T-cell (primary cell): ENCODE data around the gene SUMF2. TPM values are rescaled to one million over a fixed set of nuclear protein-coding genes. Genes with fewer than 3 reads are reported as not detected.
"Not testable (repeated sequence)": the region's sequence is repeated elsewhere in the genome, so short reads cannot be mapped to it uniquely, and the experiment has no call there.

ENCODE experiments used
- ATAC-seq, 4 experiments: fragments of 200-7000 bp in 3 of 4; fragments of 150-1000 bp in 1 of 4; cut with Tn5 transposase; replicated peaks in 1 of 4; 1 replicate in 3 of 4; 2 replicates in 1 of 4; pipeline ENCODE4 v1.10.0; 2021; ENCODE audit warnings: moderate library complexity in 3 of 4, mild to moderate bottlenecking in 2 of 4, moderate number of reproducible peaks in 1 of 4
- CTCF ChIA-PET, 2 donors: fragments of 300-600 bp; sonication (Branson Sonifier 250); formaldehyde crosslinking; loops; one replicate each; lab custom pipeline; 2022; ENCODE audit warnings: antibody characterized with exemption in 2 of 2; lab: Charles Lee
- POLR2A ChIA-PET, 2 donors: fragments of 300-600 bp; sonication (Branson Sonifier 250); formaldehyde crosslinking; loops; one replicate each; lab custom pipeline; 2022; ENCODE audit warnings: antibody characterized with exemption in 2 of 2; lab: Charles Lee
- DNase-seq, 35 experiments: peaks; one replicate each; pipeline versions ENCODE4 v3.0.0 to v3.0.0-alpha.2; 2013 to 2023
- H3K27ac ChIP-seq: one replicate; pipeline ENCODE4 v1.5.1; 2013; ENCODE audit warnings: low read length
- H3K27me3 ChIP-seq, 2 experiments: replicated peaks in 1 of 2; 1 replicate in 1 of 2; 2 replicates in 1 of 2; pipeline versions ENCODE4 v1.6.1 to v1.7.0; 2013; ENCODE audit warnings: low read length in 1 of 2, mixed read lengths in 1 of 2; ENCODE audit not compliant: control insufficient read depth in 2 of 2, insufficient read depth in 2 of 2; ENCODE audit errors: extremely low read depth in 1 of 2
- H3K36me3 ChIP-seq, 2 donors: 1 replicate in 1 of 2; 2 replicates in 1 of 2; pipeline versions ENCODE4 v1.6.1 to v1.7.0; 2013; ENCODE audit warnings: low read length in 1 of 2; ENCODE audit not compliant: control insufficient read depth in 2 of 2, insufficient read depth in 1 of 2; ENCODE audit errors: extremely low read depth in 1 of 2
- H3K4me1 ChIP-seq, 2 experiments: 1 replicate in 1 of 2; 2 replicates in 1 of 2; pipeline versions ENCODE4 v1.6.1 to v1.7.0; 2013; ENCODE audit warnings: low read length in 2 of 2, mixed read lengths in 1 of 2; ENCODE audit not compliant: insufficient read depth in 2 of 2, control insufficient read depth in 1 of 2; ENCODE audit errors: extremely low read depth in 1 of 2
- H3K4me3 ChIP-seq, 2 donors: 1 replicate in 1 of 2; 2 replicates in 1 of 2; pipeline versions ENCODE4 v1.5.1 to v1.7.0; 2013; ENCODE audit warnings: mild to moderate bottlenecking in 2 of 2, low read length in 1 of 2, moderate library complexity in 1 of 2; ENCODE audit not compliant: control insufficient read depth in 1 of 2; ENCODE audit errors: extremely low read depth in 1 of 2
- H3K9me3 ChIP-seq: 2 replicates; pipeline ENCODE4 v1.7.0; 2013
- H3K27ac Mint-ChIP-seq, 2 donors: one replicate each; pipeline ENCODE4 v1.8.0; 2020 to 2021; ENCODE audit warnings: mild to moderate bottlenecking in 2 of 2, mixed read lengths in 2 of 2
- H3K27me3 Mint-ChIP-seq, 2 donors: one replicate each; pipeline ENCODE4 v1.8.0; 2021 to 2022; ENCODE audit warnings: mixed read lengths in 2 of 2
- H3K36me3 Mint-ChIP-seq: one replicate; pipeline ENCODE4 v1.8.0; 2021; ENCODE audit warnings: mixed read lengths
- H3K4me1 Mint-ChIP-seq, 3 donors: one replicate each; pipeline ENCODE4 v1.8.0; 2020 to 2022; ENCODE audit warnings: mixed read lengths in 3 of 3, mild to moderate bottlenecking in 1 of 3
- H3K4me3 Mint-ChIP-seq, 3 donors: one replicate each; pipeline ENCODE4 v1.8.0; 2020 to 2022; ENCODE audit warnings: mild to moderate bottlenecking in 3 of 3, mixed read lengths in 3 of 3, moderate library complexity in 3 of 3
- H3K9me3 Mint-ChIP-seq, 3 donors: one replicate each; pipeline ENCODE4 v1.8.0; 2020 to 2022; ENCODE audit warnings: mixed read lengths in 3 of 3
- WGBS: methylation state at CpG from one replicate; pipeline ENCODE4 v1.1.5; 2013; ENCODE audit warnings: missing lambda C conversion rate; ENCODE audit not compliant: insufficient coverage; 5-methylcytosine and 5-hydroxymethylcytosine counted together
- total RNA-seq, 35 experiments: library from RNA in 6 of 35; stranded (reverse) in 6 of 35; fragments of 120-200 nt in 1 of 35; gene quantifications; one replicate each; pipeline versions ENCODE4 v1.2.1 to v1.2.4 and lab custom pipeline; 2013 to 2026

Gene SUMF2
- total RNA-seq, 5 donors from 2014 or later (not counting 1 experiment from before 2014, with no cell fraction given): 127 to 182 (median 174) TPM

DNA sequence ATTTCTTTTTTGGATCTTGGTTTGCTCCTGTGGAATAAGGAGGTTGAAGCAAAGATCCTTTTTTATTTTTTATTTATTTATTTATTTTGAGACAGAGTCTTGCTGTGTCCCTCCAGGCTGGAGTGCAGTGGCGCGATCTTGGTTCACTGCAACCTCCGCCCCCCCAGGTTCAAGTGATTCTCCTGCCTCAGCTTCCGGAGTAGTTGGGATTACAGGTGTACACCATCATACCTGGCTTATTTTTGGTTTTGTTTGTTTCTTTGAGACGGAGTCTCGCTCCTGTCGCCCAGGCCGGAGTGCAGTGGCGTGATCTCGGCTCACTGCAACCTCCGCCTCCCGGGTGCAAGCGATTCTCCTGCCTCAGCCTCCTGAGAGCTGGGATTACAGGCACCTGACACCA, 2.3 kb downstream of the SUMF2 start:
- H3K27me3 Mint-ChIP-seq, H3K27ac Mint-ChIP-seq: not testable (repeated sequence)

GRCh38 chr7:56074371-56074791, 10.3 kb downstream of the SUMF2 start:
- peaks cover 30 to 48% of the 10 kb centered on the region in 2 donors for H3K36me3 ChIP-seq
- ChIA-PET CTCF (interaction anchor here (0.8 to 3.8 kb wide), 14 partner anchors 10 to 793 kb away, joined by 3 to 32 read pairs (median 7); partner anchors contain the start of genes PSPH (in 2 of the 2), SUMF2 (in 2 of the 2), CCT6A (in 1 of the 2) and CHCHD2 (in 1 of the 2)), POLR2A (interaction anchor here (0.6 kb wide), 3 partner anchors 21 to 60 kb away, joined by 3 to 4 read pairs (median 3); partner anchors contain the start of gene PSPH (in 1 of the 2))
- peak in 34 of 35 experiments; percentile 10 to 75 (median 47) for DNase-seq
- H3K4me3 ChIP-seq: no peak overlapping the region
- no peak overlapping the region for H3K27ac ChIP-seq
- 17% methylated on average over 10 of the region's 19 CpGs for WGBS
- H3K27me3 ChIP-seq: no peaks in the 10 kb centered on the region
- Mint-ChIP-seq H3K9me3 (no peaks in the 10 kb centered on the region), H3K27ac (no peak overlapping the region), H3K4me3 (no peak overlapping the region), H3K27me3 (no peaks in the 10 kb centered on the region), H3K4me1 (peaks cover 5 to 7% (median 6%) of the 10 kb centered on the region in 3 donors), H3K36me3 (peaks cover 25% of the 10 kb centered on the region)
- ATAC-seq: peak; percentile 82 to 89 (median 82)
- peaks cover 0 to 8% of the 10 kb centered on the region in 2 experiments for H3K4me1 ChIP-seq
- no peaks in the 10 kb centered on the region for H3K9me3 ChIP-seq

More for the DNA sequence above, 2.3 kb downstream of the SUMF2 start:
- peaks cover 33% of the 10 kb centered on the region for H3K36me3 Mint-ChIP-seq
- DNase-seq, H3K27ac ChIP-seq, ATAC-seq, H3K27me3 ChIP-seq, H3K9me3 ChIP-seq, H3K4me3 ChIP-seq, H3K9me3 Mint-ChIP-seq, CTCF ChIA-PET: not testable (repeated sequence)
- POLR2A ChIA-PET: interaction anchor here in 1 of 2 donors (1.2 kb wide), 1 partner anchor 15 kb away, joined by 4 read pairs; the partner anchor contains the start of genes CCT6A and PSPH
- peak overlapping the region in 1 of 3 donors; percentile 1 for H3K4me3 Mint-ChIP-seq
- H3K36me3 ChIP-seq: peaks cover 14 to 34% of the 10 kb centered on the region in 2 donors
- peaks cover 7 to 21% of the 10 kb centered on the region in 2 experiments for H3K4me1 ChIP-seq
- 91% methylated on average over 13 of the region's 13 CpGs for WGBS
- peaks cover 28 to 31% (median 29%) of the 10 kb centered on the region in 3 donors for H3K4me1 Mint-ChIP-seq

DNA sequence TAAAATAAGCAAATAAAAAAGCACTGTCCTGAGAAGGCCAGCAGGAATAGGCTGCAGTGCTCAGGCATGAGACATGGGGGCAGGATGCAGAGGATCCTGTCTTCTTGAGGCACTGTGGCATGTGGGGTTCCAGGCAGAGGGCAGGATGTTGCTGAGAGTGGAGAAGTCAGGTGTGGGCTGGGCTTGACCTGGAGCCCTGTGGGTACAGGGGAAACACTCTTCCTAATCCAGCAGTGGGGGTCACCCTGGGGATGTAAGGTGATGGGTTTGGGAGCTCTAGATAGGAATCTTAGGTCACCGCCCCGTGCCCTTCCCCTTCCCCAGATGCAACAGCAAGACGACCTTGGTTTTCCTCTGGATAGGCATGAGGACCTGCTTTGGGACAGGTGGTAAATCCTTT, 13.6 kb downstream of the SUMF2 start:
- H3K4me1 ChIP-seq: peaks cover 0 to 8% of the 10 kb centered on the region in 2 experiments
- Mint-ChIP-seq H3K27me3 (no peaks in the 10 kb centered on the region), H3K9me3 (no peaks in the 10 kb centered on the region), H3K4me3 (no peak overlapping the region), H3K4me1 (peaks cover 5 to 7% (median 6%) of the 10 kb centered on the region in 3 donors), H3K36me3 (peaks cover 21% of the 10 kb centered on the region), H3K27ac (peak overlapping the region in 1 of 2 donors; percentile 4)
- no CpG with 5 or more reads among the region's 3 CpGs for WGBS
- H3K36me3 ChIP-seq: peaks cover 22 to 46% of the 10 kb centered on the region in 2 donors
- ATAC-seq (no peak), DNase-seq (no peak)
- H3K27ac ChIP-seq: no peak overlapping the region
- ChIA-PET POLR2A (no interaction called here), CTCF (interaction anchor here (0.6 to 1.1 kb wide), 2 partner anchors 49 to 72 kb away, joined by 3 read pairs; no protein-coding TSS in a partner anchor)
- no peak overlapping the region for H3K4me3 ChIP-seq
- H3K27me3 ChIP-seq: no peaks in the 10 kb centered on the region
- no peaks in the 10 kb centered on the region for H3K9me3 ChIP-seq

DNA sequence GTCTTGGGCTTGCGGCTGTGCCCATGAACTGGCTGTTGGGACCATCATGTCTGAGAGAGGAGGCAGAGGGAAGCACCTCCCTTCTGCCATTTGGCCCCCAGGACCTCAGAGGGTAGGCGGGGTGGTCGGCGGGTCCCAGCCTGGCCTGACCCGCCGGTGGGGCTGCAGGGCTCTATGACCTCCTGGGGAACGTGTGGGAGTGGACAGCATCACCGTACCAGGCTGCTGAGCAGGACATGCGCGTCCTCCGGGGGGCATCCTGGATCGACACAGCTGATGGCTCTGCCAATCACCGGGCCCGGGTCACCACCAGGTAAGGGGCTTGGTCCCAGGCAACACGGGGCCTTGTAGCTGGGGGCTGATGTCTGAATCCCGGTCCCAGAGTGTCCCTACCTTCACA, 14.1 kb downstream of the SUMF2 start:
- Histone ChIP-seq H3K4me3 (no peak overlapping the region), H3K27ac (no peak overlapping the region), H3K4me1 (peaks cover 0 to 8% of the 10 kb centered on the region in 2 experiments), H3K36me3 (peaks cover 25 to 41% of the 10 kb centered on the region in 2 donors), H3K9me3 (no peaks in the 10 kb centered on the region), H3K27me3 (no peaks in the 10 kb centered on the region)
- Mint-ChIP-seq H3K27me3 (no peaks in the 10 kb centered on the region), H3K4me1 (peaks cover 5 to 7% (median 6%) of the 10 kb centered on the region in 3 donors), H3K36me3 (peaks cover 17% of the 10 kb centered on the region), H3K9me3 (no peaks in the 10 kb centered on the region), H3K4me3 (no peak overlapping the region), H3K27ac (no peak overlapping the region)
- DNase-seq: no peak
- WGBS: 97% methylated on average over 9 of the region's 16 CpGs
- ChIA-PET CTCF (interaction anchor here in 1 of 2 donors (0.6 kb wide), 1 partner anchor 49 kb away, joined by 3 read pairs; no protein-coding TSS in a partner anchor), POLR2A (interaction anchor here (0.6 to 0.7 kb wide), 2 partner anchors 20 to 64 kb away, joined by 3 read pairs; no protein-coding TSS in a partner anchor)
- ATAC-seq: no peak

DNA sequence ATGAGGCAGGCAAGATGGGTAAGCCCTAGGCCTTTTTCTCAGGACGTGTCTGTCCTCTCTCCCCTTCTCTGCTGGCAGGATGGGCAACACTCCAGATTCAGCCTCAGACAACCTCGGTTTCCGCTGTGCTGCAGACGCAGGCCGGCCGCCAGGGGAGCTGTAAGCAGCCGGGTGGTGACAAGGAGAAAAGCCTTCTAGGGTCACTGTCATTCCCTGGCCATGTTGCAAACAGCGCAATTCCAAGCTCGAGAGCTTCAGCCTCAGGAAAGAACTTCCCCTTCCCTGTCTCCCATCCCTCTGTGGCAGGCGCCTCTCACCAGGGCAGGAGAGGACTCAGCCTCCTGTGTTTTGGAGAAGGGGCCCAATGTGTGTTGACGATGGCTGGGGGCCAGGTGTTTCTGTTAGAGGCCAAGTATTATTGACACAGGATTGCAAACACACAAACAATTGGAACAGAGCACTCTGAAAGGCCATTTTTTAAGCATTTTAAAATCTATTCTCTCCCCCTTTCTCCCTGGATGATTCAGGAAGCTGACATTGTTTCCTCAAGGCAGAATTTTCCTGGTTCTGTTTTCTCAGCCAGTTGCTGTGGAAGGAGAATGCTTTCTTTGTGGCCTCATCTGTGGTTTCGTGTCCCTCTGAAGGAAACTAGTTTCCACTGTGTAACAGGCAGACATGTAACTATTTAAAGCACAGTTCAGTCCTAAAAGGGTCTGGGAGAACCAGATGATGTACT, 15.5 kb downstream of the SUMF2 start:
- H3K27ac Mint-ChIP-seq: peak overlapping the region in 1 of 2 donors; percentile 22
- no peaks in the 10 kb centered on the region for H3K27me3 Mint-ChIP-seq
- H3K4me1 Mint-ChIP-seq: no peaks in the 10 kb centered on the region
- H3K4me3 Mint-ChIP-seq: no peak overlapping the region
- Histone ChIP-seq H3K27me3 (no peaks in the 10 kb centered on the region), H3K9me3 (no peaks in the 10 kb centered on the region), H3K36me3 (peaks cover 28 to 37% of the 10 kb centered on the region in 2 donors), H3K27ac (no peak overlapping the region), H3K4me1 (peaks cover 0 to under 1% of the 10 kb centered on the region in 2 experiments), H3K4me3 (no peak overlapping the region)
- ATAC-seq: no peak
- DNase-seq: no peak
- H3K9me3 Mint-ChIP-seq: no peaks in the 10 kb centered on the region
- 93% methylated on average over 8 of the region's 12 CpGs for WGBS
- ChIA-PET CTCF (no interaction called here), POLR2A (interaction anchor here in 1 of 2 donors (0.6 kb wide), 1 partner anchor 51 kb away, joined by 9 read pairs; no protein-coding TSS in a partner anchor)
- H3K36me3 Mint-ChIP-seq: peaks cover 14% of the 10 kb centered on the region

DNA sequence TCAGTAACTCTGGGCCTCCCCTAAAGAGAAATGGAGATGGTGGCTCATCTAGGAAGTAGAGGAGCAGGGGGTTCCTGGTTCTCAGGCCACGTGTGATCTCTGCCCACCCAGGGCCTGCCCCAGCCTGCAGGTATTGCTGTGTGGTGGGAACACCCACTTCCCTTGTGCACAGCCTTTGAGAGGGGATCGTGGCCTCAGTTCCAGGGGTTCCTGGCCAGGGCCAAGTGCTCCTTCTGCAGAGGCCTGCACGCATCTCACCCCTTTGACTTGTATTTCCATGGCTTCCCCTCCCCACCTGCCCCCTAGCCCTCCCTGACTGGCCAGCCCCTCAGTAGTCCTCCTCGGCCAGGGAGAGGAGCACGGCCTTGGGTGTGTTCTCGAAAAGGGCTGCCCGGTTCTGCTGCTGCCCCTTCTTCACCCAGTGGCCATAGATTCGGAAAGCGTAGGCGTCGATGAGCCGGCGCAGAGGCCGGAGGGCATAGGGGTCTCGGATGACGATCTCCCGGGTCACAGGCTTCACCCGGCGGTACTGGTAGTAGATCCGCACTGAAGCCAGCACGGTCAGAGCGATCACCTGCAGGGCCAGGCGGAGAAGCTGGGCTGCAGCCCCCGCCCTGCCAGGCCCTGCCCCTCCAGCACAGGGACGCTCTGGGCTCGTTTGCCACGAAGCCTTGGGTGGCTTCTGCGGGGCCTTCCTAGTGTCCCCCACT, 16.8 kb downstream of the SUMF2 start:
- H3K4me3 Mint-ChIP-seq, POLR2A ChIA-PET, H3K27me3 ChIP-seq, H3K4me3 ChIP-seq, H3K27me3 Mint-ChIP-seq, H3K9me3 Mint-ChIP-seq, H3K4me1 ChIP-seq, DNase-seq, H3K9me3 ChIP-seq, ATAC-seq, H3K4me1 Mint-ChIP-seq, H3K27ac Mint-ChIP-seq, H3K27ac ChIP-seq: not testable (repeated sequence)
- H3K36me3 ChIP-seq: peaks cover 28 to 37% of the 10 kb centered on the region in 2 donors
- CTCF ChIA-PET: interaction anchor here (0.6 kb wide), 2 partner anchors 16 to 133 kb away, joined by 3 to 4 read pairs; no protein-coding TSS in a partner anchor
- peaks cover 14% of the 10 kb centered on the region for H3K36me3 Mint-ChIP-seq
- 96% methylated on average over 27 of the region's 28 CpGs for WGBS
